ENCODE results near the gene NRP2. TPM values are rescaled to one million over a fixed set of nuclear protein-coding genes. Genes with fewer than 3 reads are reported as not detected.

The NRP2 gene, protein sequence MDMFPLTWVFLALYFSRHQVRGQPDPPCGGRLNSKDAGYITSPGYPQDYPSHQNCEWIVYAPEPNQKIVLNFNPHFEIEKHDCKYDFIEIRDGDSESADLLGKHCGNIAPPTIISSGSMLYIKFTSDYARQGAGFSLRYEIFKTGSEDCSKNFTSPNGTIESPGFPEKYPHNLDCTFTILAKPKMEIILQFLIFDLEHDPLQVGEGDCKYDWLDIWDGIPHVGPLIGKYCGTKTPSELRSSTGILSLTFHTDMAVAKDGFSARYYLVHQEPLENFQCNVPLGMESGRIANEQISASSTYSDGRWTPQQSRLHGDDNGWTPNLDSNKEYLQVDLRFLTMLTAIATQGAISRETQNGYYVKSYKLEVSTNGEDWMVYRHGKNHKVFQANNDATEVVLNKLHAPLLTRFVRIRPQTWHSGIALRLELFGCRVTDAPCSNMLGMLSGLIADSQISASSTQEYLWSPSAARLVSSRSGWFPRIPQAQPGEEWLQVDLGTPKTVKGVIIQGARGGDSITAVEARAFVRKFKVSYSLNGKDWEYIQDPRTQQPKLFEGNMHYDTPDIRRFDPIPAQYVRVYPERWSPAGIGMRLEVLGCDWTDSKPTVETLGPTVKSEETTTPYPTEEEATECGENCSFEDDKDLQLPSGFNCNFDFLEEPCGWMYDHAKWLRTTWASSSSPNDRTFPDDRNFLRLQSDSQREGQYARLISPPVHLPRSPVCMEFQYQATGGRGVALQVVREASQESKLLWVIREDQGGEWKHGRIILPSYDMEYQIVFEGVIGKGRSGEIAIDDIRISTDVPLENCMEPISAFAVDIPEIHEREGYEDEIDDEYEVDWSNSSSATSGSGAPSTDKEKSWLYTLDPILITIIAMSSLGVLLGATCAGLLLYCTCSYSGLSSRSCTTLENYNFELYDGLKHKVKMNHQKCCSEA
- 2.5 and 3.7 TPM in 2 replicates for total RNA-seq

GRCh38 chr2:205682239-205682970 lies at the start of gene NRP2:
NRP2 (plus strand) TSS chr2:205682501; CDS start chr2:205683291, 790 bp downstream.

